Fibroblast of pulmonary artery (primary cell): Measurements from ENCODE around the gene PALLD.

Source experiments
- DNase-seq: peaks from one replicate; pipeline ENCODE4 v3.0.0-alpha.2; 2010; ENCODE audit warnings: low read depth
- H3K4me3 ChIP-seq: replicated peaks from 2 replicates; pipeline ENCODE4 v1.5.1; 2011; ENCODE audit warnings: low read depth, mild to moderate bottlenecking, control low read depth, low read length, moderate library complexity
- TF ChIP-seq, protein P1 (sequence below): IDR thresholded peaks from 2 replicates; pipeline ENCODE4 v1.5.1; 2011; ENCODE audit warnings: mild to moderate bottlenecking, control low read depth, low read length, inconsistent platforms; ENCODE audit errors: missing control alignments

Gene PALLD

DNA sequence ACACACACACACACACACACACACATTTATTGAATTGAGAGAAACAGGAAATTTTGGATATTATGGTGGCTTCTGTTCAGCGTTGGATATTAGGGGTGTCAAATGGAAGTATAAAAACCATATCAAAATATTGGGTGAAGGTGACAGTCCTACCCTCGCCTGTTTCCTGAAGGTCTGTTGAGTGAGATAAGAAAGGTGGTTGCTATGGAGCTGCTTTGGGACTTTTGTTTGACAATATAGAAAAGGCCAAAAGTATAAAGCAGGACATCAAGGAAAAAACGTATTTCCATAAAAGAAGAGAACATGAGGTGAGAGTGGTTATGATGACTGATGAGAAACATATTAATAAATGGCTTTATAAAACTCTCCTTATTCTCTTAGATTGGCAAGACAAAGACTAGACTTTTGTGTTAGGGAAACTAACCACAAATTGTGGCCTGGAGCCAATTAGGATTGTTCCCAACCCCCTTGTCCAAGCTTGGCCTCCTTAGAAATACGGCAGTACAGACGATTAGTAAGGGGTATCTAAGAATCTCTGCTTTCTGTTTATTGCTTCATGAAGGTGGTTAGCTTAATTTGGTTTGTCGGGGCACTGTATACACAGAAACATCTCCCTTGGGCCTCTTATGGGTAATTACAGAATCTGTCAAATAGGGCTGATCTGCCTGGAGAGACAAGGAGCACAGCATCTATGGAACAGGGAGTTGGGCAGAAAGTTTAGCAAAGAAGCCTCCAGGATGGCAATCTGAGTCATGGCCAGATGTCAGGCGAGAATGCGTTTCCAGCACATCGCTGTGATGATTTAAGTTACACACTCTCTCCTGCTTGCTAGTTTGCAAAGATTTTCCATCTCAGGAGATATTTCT lies 315.2 kb downstream of the PALLD start:
- peak; percentile 56 for DNase-seq
- H3K4me3 ChIP-seq, result no peak overlapping the region
- TF ChIP-seq, protein P1, sequence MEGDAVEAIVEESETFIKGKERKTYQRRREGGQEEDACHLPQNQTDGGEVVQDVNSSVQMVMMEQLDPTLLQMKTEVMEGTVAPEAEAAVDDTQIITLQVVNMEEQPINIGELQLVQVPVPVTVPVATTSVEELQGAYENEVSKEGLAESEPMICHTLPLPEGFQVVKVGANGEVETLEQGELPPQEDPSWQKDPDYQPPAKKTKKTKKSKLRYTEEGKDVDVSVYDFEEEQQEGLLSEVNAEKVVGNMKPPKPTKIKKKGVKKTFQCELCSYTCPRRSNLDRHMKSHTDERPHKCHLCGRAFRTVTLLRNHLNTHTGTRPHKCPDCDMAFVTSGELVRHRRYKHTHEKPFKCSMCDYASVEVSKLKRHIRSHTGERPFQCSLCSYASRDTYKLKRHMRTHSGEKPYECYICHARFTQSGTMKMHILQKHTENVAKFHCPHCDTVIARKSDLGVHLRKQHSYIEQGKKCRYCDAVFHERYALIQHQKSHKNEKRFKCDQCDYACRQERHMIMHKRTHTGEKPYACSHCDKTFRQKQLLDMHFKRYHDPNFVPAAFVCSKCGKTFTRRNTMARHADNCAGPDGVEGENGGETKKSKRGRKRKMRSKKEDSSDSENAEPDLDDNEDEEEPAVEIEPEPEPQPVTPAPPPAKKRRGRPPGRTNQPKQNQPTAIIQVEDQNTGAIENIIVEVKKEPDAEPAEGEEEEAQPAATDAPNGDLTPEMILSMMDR, result no peak

DNA sequence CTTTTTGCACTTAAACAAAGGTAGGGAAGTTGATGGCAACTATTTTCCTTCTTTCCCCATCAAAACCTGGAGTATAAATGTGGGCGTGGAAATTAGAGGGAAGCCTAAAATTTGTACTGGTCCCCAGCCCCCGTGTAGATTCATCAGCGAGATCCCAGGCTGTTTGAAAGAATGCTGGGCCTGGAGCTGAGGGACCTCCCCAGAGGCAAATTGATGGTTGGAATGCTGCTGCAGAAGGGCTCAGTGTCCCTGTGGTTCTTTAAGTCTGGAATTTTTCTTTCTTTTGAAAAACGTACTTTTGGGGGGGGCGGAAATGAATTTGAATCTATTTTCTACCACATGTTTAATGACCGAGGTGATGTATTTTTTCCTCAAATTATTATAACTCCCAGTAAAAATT lies 316.0 kb downstream of the PALLD start:
- DNase-seq, result no peak
- TF ChIP-seq, protein P1, result no peak

DNA sequence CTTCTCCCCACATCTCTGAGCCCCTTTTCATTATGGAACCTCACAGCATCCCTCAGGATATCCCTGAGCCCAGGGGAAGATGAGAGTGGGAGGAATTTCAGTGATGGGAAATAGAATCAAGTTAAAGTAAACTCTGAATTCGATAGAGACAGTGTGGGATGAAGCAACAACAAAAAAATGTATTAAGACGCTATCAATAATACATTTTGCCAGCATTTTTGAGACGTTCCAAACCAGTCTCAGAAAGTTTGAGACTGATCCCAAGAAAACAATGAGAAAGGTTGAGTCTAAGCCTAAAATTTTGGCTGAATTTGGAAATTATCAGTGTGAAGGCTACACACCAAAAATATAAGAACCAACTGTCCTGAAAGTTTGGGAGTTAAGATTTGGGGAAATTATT lies 317.0 kb downstream of the PALLD start:
- no peak for DNase-seq
- no peak overlapping the region for H3K4me3 ChIP-seq
- TF ChIP-seq, protein P1, result no peak

More for the DNA sequence above, 316.0 kb downstream of the PALLD start:
- H3K4me3 ChIP-seq, result no peak overlapping the region

DNA sequence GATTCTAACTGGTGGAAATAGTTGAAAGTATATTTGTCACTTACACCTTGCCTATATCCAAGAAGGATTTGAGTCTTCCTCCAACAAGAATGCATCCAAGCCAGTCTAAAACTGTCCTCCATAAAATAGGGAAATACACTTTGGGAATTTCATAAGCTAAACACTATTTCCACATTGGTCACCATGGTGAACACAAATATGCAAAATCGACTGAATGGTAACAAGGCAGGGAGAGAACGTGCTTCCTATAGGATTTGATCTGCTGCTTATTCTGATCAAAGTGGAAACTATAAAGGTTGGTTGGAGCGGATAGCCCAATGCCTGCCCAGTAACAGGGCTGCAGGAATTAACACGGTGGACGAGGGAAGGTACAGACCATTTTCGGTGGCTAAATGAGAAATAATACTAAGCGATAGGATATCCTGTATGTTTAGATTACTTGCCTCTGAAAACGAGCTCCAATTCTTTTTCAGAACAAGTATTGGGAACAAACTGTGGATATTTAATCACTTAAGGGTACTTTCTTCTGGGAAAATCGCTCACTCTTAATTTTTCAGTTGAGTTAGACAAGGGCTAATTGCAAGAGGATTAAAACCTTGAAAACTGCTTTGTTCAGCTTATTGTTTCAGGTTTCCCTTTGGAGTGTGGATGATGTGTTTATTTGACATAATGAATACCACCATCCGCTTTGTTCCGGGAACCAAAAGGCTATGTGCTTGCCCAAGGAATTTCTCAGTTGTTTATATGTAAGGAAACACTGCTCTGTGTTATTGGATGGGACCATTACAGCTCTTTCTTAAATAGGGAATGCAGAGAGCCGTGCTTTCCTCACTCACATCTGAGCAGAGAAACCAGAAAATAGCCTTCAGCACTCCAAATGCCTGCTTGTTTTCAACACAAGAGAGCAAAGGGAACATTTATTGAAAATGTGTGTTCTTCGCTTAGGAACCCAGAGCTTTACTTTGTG lies 318.8 kb downstream of the PALLD start:
- TF ChIP-seq, protein P1, result no peak
- no peak overlapping the region for H3K4me3 ChIP-seq
- peak; percentile 56 for DNase-seq

DNA sequence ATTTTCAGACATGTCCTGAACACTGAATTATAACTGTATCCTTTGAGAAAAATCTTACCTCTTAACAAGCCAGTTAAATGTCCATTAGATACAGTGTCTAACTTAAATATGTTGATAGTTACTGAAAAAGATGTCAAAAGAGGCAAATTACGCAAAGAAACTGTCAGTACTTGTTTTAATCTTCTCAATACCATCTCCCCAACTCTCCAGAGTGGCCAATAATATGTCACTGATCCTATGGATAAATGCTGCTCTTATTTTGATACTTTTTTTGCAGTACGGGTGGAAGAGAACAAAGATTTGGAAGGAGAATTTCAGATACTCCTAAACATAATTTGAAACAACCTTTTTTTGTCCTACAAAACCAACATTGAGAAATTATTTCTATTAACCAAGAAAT lies 320.5 kb downstream of the PALLD start:
- TF ChIP-seq, protein P1, result no peak
- no peak for DNase-seq
- no peak overlapping the region for H3K4me3 ChIP-seq

DNA sequence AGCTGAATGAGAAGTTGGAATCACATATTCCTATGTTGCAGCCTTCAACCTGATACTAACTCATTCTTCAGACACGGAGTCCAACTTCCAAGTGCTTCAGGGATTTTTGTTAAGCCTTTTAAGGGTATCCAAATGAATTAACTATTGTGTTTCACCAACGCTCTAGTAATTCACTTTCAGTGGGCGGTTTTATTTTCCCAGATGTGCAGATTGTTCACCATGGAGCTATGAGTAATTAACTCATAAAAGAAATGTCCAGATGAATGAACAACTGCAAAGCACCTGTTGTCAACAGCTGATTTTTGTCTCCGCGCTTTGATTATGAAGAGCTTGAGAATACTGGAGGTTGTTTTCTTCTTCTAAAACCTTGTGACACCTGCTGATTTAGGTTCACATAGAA lies 325.6 kb downstream of the PALLD start:
- TF ChIP-seq, protein P1, result no peak

More for the DNA sequence above, 325.6 kb downstream of the PALLD start:
- DNase-seq, result no peak
- no peak overlapping the region for H3K4me3 ChIP-seq
